Measurements from ENCODE around the gene QKI. TPM values are rescaled to one million over a fixed set of nuclear protein-coding genes. Genes with fewer than 3 reads are reported as not detected.

The QKI gene
- total and polyA plus RNA-seq, 2 experiments from 2014 or later = 38.0 to 92.5 TPM

- H3K4me2 ChIP-seq = no peak overlapping the region
- DNase-seq (ENCODE audit: low spot score) = no peak
Measured at GRCh38 chr6:163436843-163437242, 22.3 kb downstream of the QKI start.

GRCh38 chr6:163437466-163437865 is 22.9 kb downstream of the QKI start:
- peaks cover 83% of the 10 kb centered on the region for H4K20me1 ChIP-seq (ENCODE audit: insufficient read depth, poor library complexity, severe bottlenecking)
- no peak for TF ChIP-seq EZH2phosphoT487 (IDR thresholded peaks at IDR 0.05; ENCODE audit: low read depth, severe bottlenecking, unreplicated experiment)
- no peak for TF ChIP-seq CTCF (IDR thresholded peaks at IDR 0.05; ENCODE audit: poor library complexity)
- no peak for TF ChIP-seq EZH2 (IDR thresholded peaks at IDR 0.05; ENCODE audit: borderline replicate concordance)
- H3K27ac ChIP-seq = no peak overlapping the region
- no peaks in the 10 kb centered on the region for H3K27me3 ChIP-seq
- no peak overlapping the region for H3K4me2 ChIP-seq
- H2AFZ ChIP-seq = no peak overlapping the region
- H3K79me2 ChIP-seq = peaks cover 100% of the 10 kb centered on the region
- H3K9me3 ChIP-seq (ENCODE audit: low read depth) = no peaks in the 10 kb centered on the region
- no peaks in the 10 kb centered on the region for H3K9me2 ChIP-seq (replicated peaks; ENCODE audit: insufficient read depth)
- H3K4me1 ChIP-seq (ENCODE audit: insufficient read depth) = no peaks in the 10 kb centered on the region
- no peaks in the 10 kb centered on the region for H3K36me3 ChIP-seq (replicated peaks; ENCODE audit: insufficient read depth, low read depth)
- H3K4me3 ChIP-seq = no peak overlapping the region
- DNase-seq (ENCODE audit: low spot score) = no peak
- 89% methylated on average over 3 of the region's 3 CpGs for WGBS (ENCODE audit: low lambda C conversion rate, missing lambda C conversion rate)

More at GRCh38 chr6:163436843-163437242, 22.3 kb downstream of the QKI start:
- TF ChIP-seq EZH2 (IDR thresholded peaks at IDR 0.05; ENCODE audit: borderline replicate concordance) (no peak), EZH2phosphoT487 (IDR thresholded peaks at IDR 0.05; ENCODE audit: low read depth, severe bottlenecking, unreplicated experiment) (no peak), CTCF (IDR thresholded peaks at IDR 0.05; ENCODE audit: poor library complexity) (no peak)
- no peak overlapping the region for H3K27ac ChIP-seq
- H3K27me3 ChIP-seq = no peaks in the 10 kb centered on the region
- H2AFZ ChIP-seq = no peak overlapping the region
- H3K4me1 ChIP-seq (ENCODE audit: insufficient read depth) = no peaks in the 10 kb centered on the region
- peaks cover 85% of the 10 kb centered on the region for H4K20me1 ChIP-seq (ENCODE audit: insufficient read depth, poor library complexity, severe bottlenecking)
- no peaks in the 10 kb centered on the region for H3K9me2 ChIP-seq (replicated peaks; ENCODE audit: insufficient read depth)
- no peaks in the 10 kb centered on the region for H3K36me3 ChIP-seq (replicated peaks; ENCODE audit: insufficient read depth, low read depth)
- H3K4me3 ChIP-seq = no peak overlapping the region
- H3K9me3 ChIP-seq (ENCODE audit: low read depth) = no peaks in the 10 kb centered on the region
- WGBS (ENCODE audit: low lambda C conversion rate, missing lambda C conversion rate) = 93% methylated on average over 3 of the region's 3 CpGs
- peaks cover 100% of the 10 kb centered on the region for H3K79me2 ChIP-seq

GRCh38 chr6:163438298-163438939 is 23.9 kb downstream of the QKI start:
- Histone ChIP-seq H3K27ac (no peak overlapping the region), H3K36me3 (replicated peaks; ENCODE audit: insufficient read depth, low read depth) (no peaks in the 10 kb centered on the region), H3K4me3 (no peak overlapping the region), H3K27me3 (no peaks in the 10 kb centered on the region), H2AFZ (no peak overlapping the region), H3K4me2 (no peak overlapping the region), H3K9me2 (replicated peaks; ENCODE audit: insufficient read depth) (no peaks in the 10 kb centered on the region), H3K79me2 (peaks cover 100% of the 10 kb centered on the region), H4K20me1 (ENCODE audit: insufficient read depth, poor library complexity, severe bottlenecking) (peaks cover 83% of the 10 kb centered on the region), H3K9me3 (ENCODE audit: low read depth) (no peaks in the 10 kb centered on the region), H3K4me1 (ENCODE audit: insufficient read depth) (no peaks in the 10 kb centered on the region)
- WGBS (ENCODE audit: low lambda C conversion rate, missing lambda C conversion rate) = 91% methylated on average over 3 of the region's 3 CpGs
- TF ChIP-seq EZH2phosphoT487 (IDR thresholded peaks at IDR 0.05; ENCODE audit: low read depth, severe bottlenecking, unreplicated experiment) (no peak), CTCF (IDR thresholded peaks at IDR 0.05; ENCODE audit: poor library complexity) (no peak), EZH2 (IDR thresholded peaks at IDR 0.05; ENCODE audit: borderline replicate concordance) (no peak)
- DNase-seq (ENCODE audit: low spot score) = no peak

Measured in hepatocyte (in vitro differentiated cells).